H1 (cell line): ENCODE results near the gene SPACA4.

Experiments used
- CTCF ChIP-seq, 3 experiments: IDR thresholded peaks; 1 replicate in 2 of 3; 2 replicates in 1 of 3; pipeline versions ENCODE4 v1.5.1 to v1.6.1; 2011; ENCODE audit warnings: low read length in 3 of 3, mild to moderate bottlenecking in 3 of 3, inconsistent platforms in 2 of 3, low read depth in 1 of 3, moderate library complexity in 1 of 3; ENCODE audit not compliant: insufficient read depth in 1 of 3; ENCODE audit errors: control extremely low read depth in 1 of 3
- NRF1 ChIP-seq: IDR thresholded peaks from 2 replicates; pipeline ENCODE4 v1.6.1; 2011; ENCODE audit warnings: mild to moderate bottlenecking, low read depth, low read length, improper control_type of control experiment
- ZNF274 ChIP-seq: IDR thresholded peaks from 2 replicates; pipeline ENCODE4 v1.7.0; 2012; ENCODE audit warnings: low read length, borderline replicate concordance; ENCODE audit errors: extremely low read depth

DNA sequence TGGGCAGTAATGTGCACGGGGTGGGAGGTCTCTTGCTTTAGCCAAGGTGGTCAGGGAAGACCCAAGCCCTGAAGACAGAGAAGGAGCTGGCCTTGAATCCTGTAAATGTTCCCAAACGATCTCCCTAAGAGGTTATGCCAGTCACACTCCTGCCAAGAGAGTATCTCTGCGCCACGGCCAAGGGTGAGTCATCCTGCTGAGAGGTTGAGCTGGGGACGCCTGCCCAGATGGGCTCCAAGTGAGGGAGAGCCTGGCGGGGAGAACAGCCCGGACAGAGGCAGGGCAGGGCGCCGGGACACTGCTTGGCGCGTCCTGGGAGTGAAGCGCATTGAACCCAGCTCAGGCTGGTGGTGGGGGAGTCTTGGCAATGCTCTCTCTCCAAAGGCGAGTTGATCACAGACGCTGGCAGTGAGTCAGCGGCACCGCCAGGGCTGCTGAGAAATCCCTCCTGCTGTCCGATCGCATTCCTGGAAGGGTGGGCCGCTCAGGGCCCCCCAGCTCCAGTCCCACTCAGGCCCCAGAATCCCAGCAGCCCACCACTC, 38.1 kb upstream of the SPACA4 start:
- TF ChIP-seq ZNF274 (no peak), CTCF (IDR thresholded peaks at IDR 0.05; ENCODE audit: control extremely low read depth in 1 of 3, insufficient read depth in 1 of 3, low read depth in 1 of 3, low read length in 3 of 3) (peak in 1 of 3 experiments; percentile 7; a peak in 2 of 4 replicates), NRF1 (no peak)
